Mucosa of gallbladder (tissue), 1 donor: ENCODE results near the gene ZSWIM8. TPM values are rescaled to one million over a fixed set of nuclear protein-coding genes. Genes with fewer than 3 reads are reported as not detected.
"Not testable (repeated sequence)": the region's sequence is repeated elsewhere in the genome, so short reads cannot be mapped to it uniquely, and the experiment has no call there.

ENCODE experiments used
- DNase-seq: peaks from one replicate; pipeline ENCODE4 v3.0.0-alpha.2; 2020; ENCODE audit warnings: low spot score
- total RNA-seq: library from RNA; stranded (reverse); gene quantifications from one replicate; pipeline ENCODE4 v1.2.1, GENCODE V29; 2021
- donor health status: DM: no; HTN: no; CAD: no.

ZSWIM8 gene
- total RNA-seq, 1 donor from 2014 or later = 170 TPM

- no peak for DNase-seq
These were observed 29.7 kb downstream of the ZSWIM8 start for GRCh38 chr10:73814896-73815718.

GRCh38 chr10:73815719-73816030 lies 30.3 kb downstream of the ZSWIM8 start:
- DNase-seq = no peak

GRCh38 chr10:73816917-73817729 lies 31.7 kb downstream of the ZSWIM8 start:
- no peak for DNase-seq

- no peak for DNase-seq
These were observed 32.4 kb downstream of the ZSWIM8 start for GRCh38 chr10:73817826-73818225.

GRCh38 chr10:73818402-73818801 lies 33.0 kb downstream of the ZSWIM8 start:
- no peak for DNase-seq

GRCh38 chr10:73819081-73819480 lies 33.7 kb downstream of the ZSWIM8 start:
- no peak for DNase-seq

GRCh38 chr10:73819513-73820093 lies 34.2 kb downstream of the ZSWIM8 start:
- DNase-seq = peak; percentile 42

GRCh38 chr10:73823391-73823790 lies 38.0 kb downstream of the ZSWIM8 start:
- no peak for DNase-seq

GRCh38 chr10:73824146-73824725 lies 38.8 kb downstream of the ZSWIM8 start:
- no peak for DNase-seq

GRCh38 chr10:73827346-73828089 lies 42.1 kb downstream of the ZSWIM8 start:
- DNase-seq = no peak

GRCh38 chr10:73828161-73828560 lies 42.8 kb downstream of the ZSWIM8 start:
- DNase-seq = no peak

GRCh38 chr10:73829090-73829489 lies 43.7 kb downstream of the ZSWIM8 start:
- DNase-seq = not testable (repeated sequence)

- DNase-seq = no peak
These were observed 51.1 kb downstream of the ZSWIM8 start for GRCh38 chr10:73836427-73836980.

- no peak for DNase-seq
These were observed 51.7 kb downstream of the ZSWIM8 start for GRCh38 chr10:73837072-73837471.

GRCh38 chr10:73838008-73838567 lies 52.7 kb downstream of the ZSWIM8 start:
- DNase-seq = no peak

- DNase-seq = no peak
These were observed 53.4 kb downstream of the ZSWIM8 start for GRCh38 chr10:73838827-73839226.

- DNase-seq = no peak
These were observed 54.0 kb downstream of the ZSWIM8 start for GRCh38 chr10:73839276-73839966.

GRCh38 chr10:73840056-73840402 lies 54.6 kb downstream of the ZSWIM8 start:
- no peak for DNase-seq

- DNase-seq = no peak
These were observed 55.1 kb downstream of the ZSWIM8 start for GRCh38 chr10:73840403-73841060.

- no peak for DNase-seq
These were observed 55.6 kb downstream of the ZSWIM8 start for GRCh38 chr10:73841061-73841421.
